GM21619 (cell line): ENCODE results near the gene NACC1.

Experiments
- ATAC-seq: cut with Tn5 transposase; IDR thresholded peaks from one replicate; pipeline ENCODE4 v1.9.1; 2021; ENCODE audit not compliant: unreplicated experiment

The NACC1 gene

GRCh38 chr19:13118424-13119193 lies 545 bp downstream of the NACC1 start:
- ATAC-seq, result no peak

GRCh38 chr19:13119627-13120026 lies 1.6 kb downstream of the NACC1 start:
- ATAC-seq, result no peak

GRCh38 chr19:13120031-13120430 lies 2.0 kb downstream of the NACC1 start:
- no peak for ATAC-seq

- no peak for ATAC-seq
These were observed 2.8 kb downstream of the NACC1 start for GRCh38 chr19:13120817-13121216.

- ATAC-seq, result no peak
These were observed 3.6 kb downstream of the NACC1 start for GRCh38 chr19:13121551-13122274.

- ATAC-seq, result no peak
These were observed 4.3 kb downstream of the NACC1 start for GRCh38 chr19:13122275-13122878.

GRCh38 chr19:13122980-13123957 lies 5.2 kb downstream of the NACC1 start:
- ATAC-seq, result no peak

GRCh38 chr19:13127051-13127450 lies 9.0 kb downstream of the NACC1 start:
- ATAC-seq, result no peak

- ATAC-seq, result no peak
These were observed 9.9 kb downstream of the NACC1 start for GRCh38 chr19:13127811-13128575.

GRCh38 chr19:13128583-13128982 lies 10.5 kb downstream of the NACC1 start:
- ATAC-seq, result no peak

GRCh38 chr19:13129384-13129783 lies 11.3 kb downstream of the NACC1 start:
- no peak for ATAC-seq

- ATAC-seq, result no peak
These were observed 12.9 kb downstream of the NACC1 start for GRCh38 chr19:13130886-13131490.

- no peak for ATAC-seq
These were observed 14.6 kb downstream of the NACC1 start for GRCh38 chr19:13132471-13133180.

GRCh38 chr19:13133241-13133870 lies 15.3 kb downstream of the NACC1 start:
- ATAC-seq, result no peak

- ATAC-seq, result no peak
These were observed 16.6 kb downstream of the NACC1 start for GRCh38 chr19:13134626-13135025.

GRCh38 chr19:13135068-13136062 lies 17.3 kb downstream of the NACC1 start:
- no peak for ATAC-seq

GRCh38 chr19:13137290-13137794 lies 19.3 kb downstream of the NACC1 start:
- no peak for ATAC-seq
